Mucosa of stomach (tissue), 1 donor: ENCODE measurements around the gene MCUR1.

Source experiments
- H3K27me3 ChIP-seq: one replicate; pipeline ENCODE4 v1.7.0; 2013; ENCODE audit warnings: mild to moderate bottlenecking, low read length; ENCODE audit not compliant: control insufficient read depth, insufficient read depth
- H3K36me3 ChIP-seq: one replicate; pipeline ENCODE4 v1.7.0; 2013; ENCODE audit warnings: low read length; ENCODE audit not compliant: control insufficient read depth, insufficient read depth
- H3K4me1 ChIP-seq: one replicate; pipeline ENCODE4 v1.7.0; 2013; ENCODE audit warnings: mild to moderate bottlenecking, low read length; ENCODE audit not compliant: control insufficient read depth, insufficient read depth
- H3K4me3 ChIP-seq: one replicate; pipeline ENCODE4 v1.7.0; 2013; ENCODE audit warnings: low read length
- H3K9ac ChIP-seq: one replicate; pipeline ENCODE4 v1.7.0; 2013; ENCODE audit warnings: mild to moderate bottlenecking, low read length, moderate library complexity
- H3K9me3 ChIP-seq: one replicate; pipeline ENCODE4 v1.7.0; 2013; ENCODE audit warnings: mild to moderate bottlenecking, low read length, moderate library complexity; ENCODE audit not compliant: control insufficient read depth
- donor health status: Pancreatic carcinoma.

The MCUR1 gene

GRCh38 chr6:13767121-13767808 is 47.1 kb downstream of the MCUR1 start:
- H3K9me3 ChIP-seq: peaks cover 3% of the 10 kb centered on the region
- H3K4me1 ChIP-seq: peaks cover 6% of the 10 kb centered on the region

GRCh38 chr6:13766201-13766634 is 48.1 kb downstream of the MCUR1 start:
- Histone ChIP-seq H3K36me3 (no peaks in the 10 kb centered on the region), H3K9ac (no peak overlapping the region), H3K9me3 (peaks cover 3% of the 10 kb centered on the region), H3K4me1 (peaks cover 6% of the 10 kb centered on the region), H3K4me3 (no peak overlapping the region), H3K27me3 (no peaks in the 10 kb centered on the region)

More at GRCh38 chr6:13767121-13767808, 47.1 kb downstream of the MCUR1 start:
- Histone ChIP-seq H3K4me3 (no peak overlapping the region), H3K27me3 (no peaks in the 10 kb centered on the region), H3K9ac (peak overlapping the region; percentile 34), H3K36me3 (no peaks in the 10 kb centered on the region)

GRCh38 chr6:13765570-13765969 is 48.8 kb downstream of the MCUR1 start:
- H3K9ac ChIP-seq: no peak overlapping the region
- no peak overlapping the region for H3K4me3 ChIP-seq
- no peaks in the 10 kb centered on the region for H3K36me3 ChIP-seq
- H3K27me3 ChIP-seq: no peaks in the 10 kb centered on the region
- peaks cover 6% of the 10 kb centered on the region for H3K4me1 ChIP-seq
- peaks cover 3% of the 10 kb centered on the region for H3K9me3 ChIP-seq

GRCh38 chr6:13764996-13765395 is 49.4 kb downstream of the MCUR1 start:
- Histone ChIP-seq H3K9me3 (peaks cover 3% of the 10 kb centered on the region), H3K9ac (no peak overlapping the region), H3K4me3 (no peak overlapping the region), H3K27me3 (no peaks in the 10 kb centered on the region), H3K36me3 (no peaks in the 10 kb centered on the region), H3K4me1 (peaks cover 6% of the 10 kb centered on the region)

- peaks cover 6% of the 10 kb centered on the region for H3K4me1 ChIP-seq
- no peaks in the 10 kb centered on the region for H3K36me3 ChIP-seq
- no peak overlapping the region for H3K9ac ChIP-seq
- no peak overlapping the region for H3K4me3 ChIP-seq
- H3K27me3 ChIP-seq: no peaks in the 10 kb centered on the region
- peaks cover 3% of the 10 kb centered on the region for H3K9me3 ChIP-seq
These were observed 50.5 kb downstream of the MCUR1 start for GRCh38 chr6:13763740-13764381.

- Histone ChIP-seq H3K9me3 (peaks cover 3% of the 10 kb centered on the region), H3K27me3 (no peaks in the 10 kb centered on the region), H3K9ac (no peak overlapping the region), H3K36me3 (no peaks in the 10 kb centered on the region), H3K4me1 (peaks cover 6% of the 10 kb centered on the region), H3K4me3 (no peak overlapping the region)
These were observed 51.5 kb downstream of the MCUR1 start for GRCh38 chr6:13762611-13763441.

- H3K4me3 ChIP-seq: no peak overlapping the region
- peaks cover 3% of the 10 kb centered on the region for H3K9me3 ChIP-seq
- no peak overlapping the region for H3K9ac ChIP-seq
- H3K27me3 ChIP-seq: no peaks in the 10 kb centered on the region
- H3K36me3 ChIP-seq: no peaks in the 10 kb centered on the region
- H3K4me1 ChIP-seq: peaks cover 6% of the 10 kb centered on the region
These were observed 52.9 kb downstream of the MCUR1 start for GRCh38 chr6:13761361-13762036.

- no peaks in the 10 kb centered on the region for H3K27me3 ChIP-seq
These were observed 53.8 kb downstream of the MCUR1 start for GRCh38 chr6:13760307-13761304.

GRCh38 chr6:13759025-13759424 is 55.3 kb downstream of the MCUR1 start:
- H3K36me3 ChIP-seq: no peaks in the 10 kb centered on the region
- no peaks in the 10 kb centered on the region for H3K27me3 ChIP-seq
- no peaks in the 10 kb centered on the region for H3K4me1 ChIP-seq
- peaks cover 2% of the 10 kb centered on the region for H3K9me3 ChIP-seq
- H3K9ac ChIP-seq: no peak overlapping the region
- H3K4me3 ChIP-seq: no peak overlapping the region

More at GRCh38 chr6:13760307-13761304, 53.8 kb downstream of the MCUR1 start:
- H3K9ac ChIP-seq: no peak overlapping the region
- no peaks in the 10 kb centered on the region for H3K36me3 ChIP-seq
- no peak overlapping the region for H3K4me3 ChIP-seq
- peaks cover 3% of the 10 kb centered on the region for H3K9me3 ChIP-seq
- H3K4me1 ChIP-seq: no peaks in the 10 kb centered on the region

- Histone ChIP-seq H3K36me3 (no peaks in the 10 kb centered on the region), H3K4me3 (no peak overlapping the region), H3K4me1 (no peaks in the 10 kb centered on the region), H3K9me3 (no peaks in the 10 kb centered on the region), H3K27me3 (no peaks in the 10 kb centered on the region), H3K9ac (no peak overlapping the region)
These were observed 59.7 kb downstream of the MCUR1 start for GRCh38 chr6:13754644-13755043.

- H3K27me3 ChIP-seq: no peaks in the 10 kb centered on the region
- no peak overlapping the region for H3K4me3 ChIP-seq
- H3K36me3 ChIP-seq: no peaks in the 10 kb centered on the region
- no peaks in the 10 kb centered on the region for H3K4me1 ChIP-seq
- no peak overlapping the region for H3K9ac ChIP-seq
- no peaks in the 10 kb centered on the region for H3K9me3 ChIP-seq
These were observed 70.6 kb downstream of the MCUR1 start for GRCh38 chr6:13743736-13744127.
